Peyer's patch (tissue), 4 donors: ENCODE results near the gene WDR72.

Experiments
- POLR2A ChIP-seq, 2 donors: fragments of 450-650 bp; IDR thresholded peaks; one replicate each; pipeline ENCODE4 v1.5.1; 2017; ENCODE audit warnings: antibody characterized with exemption in 2 of 2, mild to moderate bottlenecking in 2 of 2, moderate library complexity in 2 of 2
- TF ChIP-seq, protein P1 (sequence below), 6 experiments: fragments of 450-650 bp in 4 of 6; fragments of 200-600 bp in 2 of 6; sonication (generic) in 1 of 6; IDR thresholded peaks; one replicate each; pipeline ENCODE4 v1.5.1; 2017 to 2019; ENCODE audit warnings: antibody characterized with exemption in 6 of 6, mild to moderate bottlenecking in 3 of 6, moderate library complexity in 1 of 6

DNA sequence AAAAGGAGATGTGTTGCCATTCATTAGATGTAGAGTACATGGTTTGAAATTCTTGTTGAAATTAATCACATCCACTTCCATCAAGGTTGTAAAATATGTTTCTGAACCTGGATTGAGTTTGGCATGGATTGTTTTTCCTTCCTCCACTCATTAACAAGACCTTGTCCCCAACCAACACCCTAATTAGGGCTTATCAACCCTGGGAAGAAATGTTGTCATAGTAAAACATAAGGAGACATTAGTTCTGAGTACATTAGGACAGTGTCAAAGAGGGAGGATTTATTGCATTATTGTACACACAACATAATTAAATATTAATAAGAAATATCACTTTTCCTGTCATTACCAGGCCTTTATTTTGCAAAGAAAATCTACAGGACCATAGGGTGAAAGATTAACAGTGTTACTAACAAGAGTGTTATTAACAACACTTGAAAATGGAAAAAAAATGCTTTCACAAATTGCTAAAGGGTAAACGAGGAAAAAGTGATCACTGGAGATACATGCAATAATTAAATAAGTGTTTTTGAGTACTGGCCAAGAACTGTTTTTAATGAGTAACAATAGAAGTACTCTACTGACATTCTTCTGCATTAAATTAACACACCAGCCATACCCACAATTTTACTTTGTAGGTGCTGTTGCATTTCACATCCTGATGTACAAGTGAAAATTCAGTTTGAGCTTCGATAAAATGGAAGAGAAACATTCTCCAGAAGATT is 30.4 kb upstream of the WDR72 start:
- TF ChIP-seq, protein P1, sequence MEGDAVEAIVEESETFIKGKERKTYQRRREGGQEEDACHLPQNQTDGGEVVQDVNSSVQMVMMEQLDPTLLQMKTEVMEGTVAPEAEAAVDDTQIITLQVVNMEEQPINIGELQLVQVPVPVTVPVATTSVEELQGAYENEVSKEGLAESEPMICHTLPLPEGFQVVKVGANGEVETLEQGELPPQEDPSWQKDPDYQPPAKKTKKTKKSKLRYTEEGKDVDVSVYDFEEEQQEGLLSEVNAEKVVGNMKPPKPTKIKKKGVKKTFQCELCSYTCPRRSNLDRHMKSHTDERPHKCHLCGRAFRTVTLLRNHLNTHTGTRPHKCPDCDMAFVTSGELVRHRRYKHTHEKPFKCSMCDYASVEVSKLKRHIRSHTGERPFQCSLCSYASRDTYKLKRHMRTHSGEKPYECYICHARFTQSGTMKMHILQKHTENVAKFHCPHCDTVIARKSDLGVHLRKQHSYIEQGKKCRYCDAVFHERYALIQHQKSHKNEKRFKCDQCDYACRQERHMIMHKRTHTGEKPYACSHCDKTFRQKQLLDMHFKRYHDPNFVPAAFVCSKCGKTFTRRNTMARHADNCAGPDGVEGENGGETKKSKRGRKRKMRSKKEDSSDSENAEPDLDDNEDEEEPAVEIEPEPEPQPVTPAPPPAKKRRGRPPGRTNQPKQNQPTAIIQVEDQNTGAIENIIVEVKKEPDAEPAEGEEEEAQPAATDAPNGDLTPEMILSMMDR (IDR thresholded peaks at IDR 0.05), result no peak
- TF ChIP-seq POLR2A (IDR thresholded peaks at IDR 0.05), result no peak
